GM19463 (cell line): Measurements from ENCODE around the gene ZNF469.

Experiments
- ATAC-seq: cut with Tn5 transposase; IDR thresholded peaks from one replicate; pipeline ENCODE4 v1.9.1; 2021; ENCODE audit warnings: mild to moderate bottlenecking, moderate library complexity; ENCODE audit not compliant: unreplicated experiment

The ZNF469 gene

GRCh38 chr16:88392111-88392510 lies 9.4 kb downstream of the ZNF469 start:
- no peak for ATAC-seq

GRCh38 chr16:88392616-88393015 lies 9.9 kb downstream of the ZNF469 start:
- no peak for ATAC-seq

DNA sequence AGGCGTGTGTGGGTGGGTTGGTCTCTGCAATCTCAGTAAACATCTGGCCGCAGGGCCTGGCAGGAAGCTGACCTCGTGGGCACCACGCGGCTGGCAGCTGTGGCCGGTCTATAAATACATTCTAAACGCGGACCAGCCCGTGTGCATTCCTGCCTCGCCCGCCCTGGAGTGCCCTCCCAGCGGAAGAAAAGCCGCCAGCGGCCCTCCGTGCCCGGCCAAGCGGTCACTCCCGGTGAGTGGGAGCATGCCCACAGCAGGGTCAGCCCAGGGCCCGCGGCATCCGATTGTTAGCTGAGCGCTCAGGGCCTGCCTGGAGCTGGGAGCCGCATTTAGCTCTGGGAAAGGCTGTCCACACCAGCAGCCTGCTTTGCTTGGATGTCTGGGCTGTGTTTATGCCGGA lies 10.3 kb downstream of the ZNF469 start:
- ATAC-seq = no peak

- ATAC-seq = no peak
Measured at GRCh38 chr16:88393571-88393970, 10.8 kb downstream of the ZNF469 start.

DNA sequence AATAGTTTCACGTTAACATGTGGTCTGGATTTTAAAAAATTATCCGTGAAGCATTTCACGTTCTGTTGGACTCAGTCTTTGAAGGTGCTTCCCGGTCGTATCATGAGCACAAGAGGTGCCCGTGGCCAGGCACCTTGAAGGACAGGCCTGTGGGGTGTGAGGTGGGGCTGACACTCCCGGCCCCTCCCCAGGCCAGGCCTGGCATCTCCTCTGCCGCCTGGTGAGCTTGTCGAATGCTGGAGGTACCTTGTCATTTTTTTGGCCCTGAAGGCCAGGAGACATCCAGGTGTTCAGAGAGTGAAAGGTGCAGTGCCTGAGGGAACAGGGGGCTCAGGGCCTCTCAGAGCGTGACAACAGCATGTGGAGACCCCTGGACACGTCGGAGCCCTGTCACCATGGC lies 11.7 kb downstream of the ZNF469 start:
- no peak for ATAC-seq

- ATAC-seq = no peak
Measured at GRCh38 chr16:88395669-88396584, 13.2 kb downstream of the ZNF469 start.

- ATAC-seq = no peak
Measured at GRCh38 chr16:88398170-88398873, 15.6 kb downstream of the ZNF469 start.

- ATAC-seq = no peak
Measured at GRCh38 chr16:88398874-88399178, 16.1 kb downstream of the ZNF469 start.

- ATAC-seq = no peak
Measured at GRCh38 chr16:88400186-88400585, 17.4 kb downstream of the ZNF469 start.

DNA sequence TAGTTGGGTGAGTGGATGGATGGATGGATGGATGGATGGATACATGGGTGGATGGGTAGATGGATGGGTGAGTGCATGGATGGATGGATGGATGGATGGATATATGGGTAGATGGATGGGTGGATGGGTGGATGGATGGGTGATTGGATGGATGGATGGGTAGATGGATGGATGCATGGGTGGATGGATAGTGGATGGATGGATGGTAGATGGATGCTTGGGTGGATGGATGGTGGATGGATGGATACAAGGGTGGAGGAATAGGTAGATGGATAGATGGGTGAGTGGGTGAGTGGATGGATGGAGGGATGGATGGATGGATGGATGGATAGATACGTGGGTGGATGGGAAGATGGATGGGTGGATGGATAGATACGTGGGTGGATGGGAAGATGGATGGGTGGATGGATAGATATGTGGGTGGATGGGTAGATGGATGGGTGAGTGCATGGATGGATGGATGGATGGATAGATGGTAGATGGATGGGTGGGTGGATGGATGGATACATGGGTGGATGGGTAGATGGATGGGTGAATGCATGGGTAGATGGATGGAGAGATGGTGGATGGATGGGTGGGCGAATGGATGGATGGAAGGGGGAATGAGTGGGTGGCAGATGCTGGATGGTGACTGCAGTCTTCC lies 19.0 kb downstream of the ZNF469 start:
- ATAC-seq = no peak

DNA sequence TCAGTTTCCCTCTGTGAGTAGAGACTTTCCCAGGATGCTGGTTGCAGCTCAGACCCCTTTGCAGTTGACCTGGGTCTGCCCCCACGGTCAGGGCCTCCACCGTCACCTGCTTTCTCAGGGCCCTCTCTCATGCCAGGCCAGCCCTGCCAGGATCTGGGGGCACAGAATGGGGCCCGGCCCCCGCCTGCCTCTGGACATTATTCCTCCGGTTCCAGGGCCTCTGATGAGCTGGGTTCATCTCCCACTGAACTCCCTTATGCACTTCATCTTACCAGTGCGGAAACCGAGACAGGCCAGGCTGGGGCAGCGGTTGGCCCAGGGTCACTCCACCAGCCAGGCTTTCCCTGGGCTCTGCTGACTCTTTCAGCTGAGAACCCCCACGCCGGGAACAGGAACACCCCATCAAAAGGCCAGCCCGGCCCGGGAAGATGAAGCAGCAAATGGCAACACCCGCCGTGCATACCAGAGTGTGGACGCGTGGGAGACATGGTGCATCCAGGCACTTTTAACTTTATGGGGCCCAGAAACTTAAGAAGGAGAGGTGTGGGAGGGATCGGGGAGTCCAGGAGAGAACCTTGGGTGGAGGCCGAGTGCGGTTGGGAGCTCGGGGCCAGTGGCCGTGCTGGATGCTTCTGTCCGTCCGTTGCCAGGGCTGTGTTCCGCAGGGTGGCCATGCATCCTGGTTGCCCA lies 19.9 kb downstream of the ZNF469 start:
- no peak for ATAC-seq

- ATAC-seq = no peak
Measured at GRCh38 chr16:88403794-88404581, 21.2 kb downstream of the ZNF469 start.

GRCh38 chr16:88404769-88405168 lies 22.0 kb downstream of the ZNF469 start:
- no peak for ATAC-seq

- no peak for ATAC-seq
Measured at GRCh38 chr16:88405216-88406060, 22.7 kb downstream of the ZNF469 start.

- ATAC-seq = no peak
Measured at GRCh38 chr16:88406096-88407041, 23.6 kb downstream of the ZNF469 start.

GRCh38 chr16:88407042-88407420 lies 24.3 kb downstream of the ZNF469 start:
- ATAC-seq = no peak

DNA sequence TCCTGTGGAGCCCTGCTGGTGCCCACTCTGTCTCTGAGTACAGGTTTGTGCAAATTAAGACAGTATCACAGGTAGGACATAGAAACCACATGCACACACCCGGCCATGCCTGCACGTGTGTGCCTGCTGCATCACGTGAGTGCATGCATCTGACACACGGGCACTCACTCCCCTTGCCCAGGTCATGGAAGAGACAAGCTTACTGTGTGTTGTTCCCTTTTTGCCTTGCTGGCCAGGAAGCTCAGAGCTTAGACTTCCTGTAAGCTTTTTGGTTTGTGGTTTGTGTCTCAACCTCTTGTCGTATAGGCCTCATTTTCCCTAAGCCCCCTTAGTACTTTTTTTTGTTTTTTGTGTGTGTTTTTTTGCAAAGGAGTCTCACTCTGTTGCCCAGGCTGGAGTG lies 25.0 kb downstream of the ZNF469 start:
- ATAC-seq = no peak

DNA sequence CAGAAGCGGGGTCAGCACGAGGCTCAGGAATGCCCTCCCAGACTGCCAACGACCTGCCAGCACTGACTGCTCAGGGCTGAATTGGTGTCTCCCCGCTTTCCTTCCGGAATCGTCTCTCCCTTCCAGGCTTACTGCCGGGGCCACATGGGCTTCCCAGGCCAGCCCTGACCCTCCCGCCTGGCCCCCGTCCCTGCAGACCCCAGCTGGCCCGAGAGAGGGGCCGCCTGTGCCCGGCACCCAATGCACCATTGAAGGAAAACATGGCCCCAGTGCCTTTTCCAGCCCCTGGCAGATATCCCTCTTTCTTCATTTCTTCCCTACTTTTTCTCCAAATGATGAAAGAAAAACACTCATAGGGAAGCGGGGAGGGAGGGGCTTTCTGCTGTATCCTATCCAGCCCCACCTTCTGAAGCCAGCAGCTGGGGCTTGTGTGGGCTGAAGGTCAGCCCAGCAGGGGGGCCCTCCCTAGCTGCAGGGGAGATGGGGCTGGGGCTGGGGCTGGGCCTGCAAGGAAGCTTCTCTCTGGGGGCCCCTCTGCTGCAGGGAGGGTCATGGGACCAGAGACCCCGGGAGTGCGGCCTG lies 25.9 kb downstream of the ZNF469 start:
- no peak for ATAC-seq
